Activated naive CD4-positive, alpha-beta T cell treated with anti-CD3 and anti-CD28 coated beads, Interleukin-2, amount 50 U/mL, for 72 hours (primary cell): ENCODE measurements around the gene CAPN11. TPM values are rescaled to one million over a fixed set of nuclear protein-coding genes. Genes with fewer than 3 reads are reported as not detected.
A peak's percentile ranks its signal among the peaks of the same experiment; 100 is the strongest.
"Not testable (repeated sequence)": the region's sequence is repeated elsewhere in the genome, so short reads cannot be mapped to it uniquely, and the experiment has no call there.

ENCODE experiments used
- ATAC-seq, 2 donors: fragments of 150-1000 bp; cut with Tn5 transposase; 2 replicates each; pipeline ENCODE4 v1.10.0; 2021; ENCODE audit warnings: mild to moderate bottlenecking in 2 of 2, moderate library complexity in 2 of 2
- DNase-seq, 2 donors: peaks; one replicate each; pipeline ENCODE4 v3.0.0; 2021 to 2022; ENCODE audit warnings: low spot score in 2 of 2
- H3K27ac Mint-ChIP-seq, 2 donors: one replicate each; pipeline ENCODE4 v1.8.0; 2022; ENCODE audit warnings: mild to moderate bottlenecking in 2 of 2, mixed read lengths in 2 of 2
- H3K36me3 Mint-ChIP-seq, 2 donors: one replicate each; pipeline ENCODE4 v1.8.0; 2022; ENCODE audit warnings: mixed read lengths in 2 of 2
- H3K9me3 Mint-ChIP-seq, 2 donors: one replicate each; pipeline ENCODE4 v1.8.0; 2022; ENCODE audit warnings: mixed read lengths in 2 of 2
- total RNA-seq, 2 donors: library from RNA; stranded (reverse); gene quantifications; one replicate each; pipeline ENCODE4 v1.2.3, GENCODE V29; 2022

Gene CAPN11
- total RNA-seq, 2 donors from 2014 or later: 0.23 to 0.32 TPM

GRCh38 chr6:44185356-44185755 lies 26.7 kb downstream of the CAPN11 start:
- DNase-seq, H3K9me3 Mint-ChIP-seq, ATAC-seq: not testable (repeated sequence)

DNA sequence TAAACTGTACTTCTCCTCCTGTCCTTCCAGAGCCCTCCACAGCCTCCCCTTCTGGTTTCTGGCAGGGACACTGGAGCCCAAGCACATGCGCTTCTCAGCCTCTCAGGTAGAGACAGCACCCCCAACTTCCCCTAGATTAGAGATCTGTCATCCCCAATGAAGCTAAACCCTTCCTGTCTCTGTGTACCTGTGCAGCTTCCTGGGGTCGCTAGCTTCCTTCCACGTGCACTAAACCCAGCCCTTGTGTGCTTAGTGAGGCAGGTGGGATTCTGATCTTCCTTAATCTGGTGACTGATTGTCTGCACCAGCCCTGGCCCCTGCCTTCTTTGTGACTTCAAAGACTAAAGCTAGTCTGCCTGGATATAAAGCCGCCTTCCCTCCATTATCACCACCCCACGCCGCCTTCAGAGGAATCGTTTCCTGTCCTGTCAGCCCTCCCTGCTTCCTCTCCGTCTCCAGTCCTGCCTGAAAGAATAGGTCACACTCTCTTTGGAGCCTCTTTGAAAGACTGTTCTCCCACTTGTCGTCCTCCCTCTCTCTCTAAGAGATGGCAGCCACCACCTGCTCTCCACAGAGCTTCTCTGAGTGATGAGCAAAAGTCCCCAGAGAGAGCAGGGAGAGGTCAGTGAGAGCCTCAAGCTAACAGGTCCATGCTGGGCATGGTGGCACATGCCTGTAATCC lies 27.5 kb downstream of the CAPN11 start:
- Mint-ChIP-seq H3K36me3 (no peaks in the 10 kb centered on the region), H3K27ac (peak overlapping the region; percentile 64 to 85), H3K9me3 (no peaks in the 10 kb centered on the region)
- no peak for ATAC-seq
- no peak for DNase-seq

More at GRCh38 chr6:44185356-44185755, 26.7 kb downstream of the CAPN11 start:
- not testable (repeated sequence) for H3K36me3 Mint-ChIP-seq
- H3K27ac Mint-ChIP-seq: peak overlapping the region in 1 of 2 donors; percentile 64

GRCh38 chr6:44186635-44187025 lies 28.0 kb downstream of the CAPN11 start:
- Mint-ChIP-seq H3K27ac (peak overlapping the region in 1 of 2 donors; percentile 64), H3K9me3 (no peaks in the 10 kb centered on the region)
- ATAC-seq: no peak

GRCh38 chr6:44188819-44189218 lies 30.2 kb downstream of the CAPN11 start:
- Mint-ChIP-seq H3K27ac (no peak overlapping the region), H3K36me3 (no peaks in the 10 kb centered on the region), H3K9me3 (no peaks in the 10 kb centered on the region)
- no peak for DNase-seq
- ATAC-seq: no peak

More at GRCh38 chr6:44186635-44187025, 28.0 kb downstream of the CAPN11 start:
- no peaks in the 10 kb centered on the region for H3K36me3 Mint-ChIP-seq
- DNase-seq: no peak

DNA sequence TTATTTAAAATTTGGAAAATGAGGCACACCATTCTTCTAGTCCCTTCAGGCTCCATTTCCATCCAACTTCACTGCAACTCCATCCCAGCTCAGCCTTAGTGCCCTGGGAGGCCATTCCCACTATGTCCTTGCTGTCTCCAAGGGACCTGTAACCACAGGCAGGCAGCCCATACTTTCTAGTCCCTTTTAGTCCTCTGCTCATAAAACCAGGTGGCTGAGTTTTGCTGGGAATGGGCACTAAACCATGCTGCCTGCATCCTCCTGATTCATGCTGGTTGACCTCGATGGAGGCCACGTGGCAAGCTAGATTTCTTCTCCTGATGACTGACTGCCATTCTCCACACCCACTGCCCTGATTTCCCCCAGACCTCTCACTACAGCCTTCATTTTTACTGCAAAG lies 30.6 kb downstream of the CAPN11 start:
- H3K27ac Mint-ChIP-seq: no peak overlapping the region
- H3K9me3 Mint-ChIP-seq: no peaks in the 10 kb centered on the region
- DNase-seq (no peak), ATAC-seq (no peak)
- no peaks in the 10 kb centered on the region for H3K36me3 Mint-ChIP-seq

DNA sequence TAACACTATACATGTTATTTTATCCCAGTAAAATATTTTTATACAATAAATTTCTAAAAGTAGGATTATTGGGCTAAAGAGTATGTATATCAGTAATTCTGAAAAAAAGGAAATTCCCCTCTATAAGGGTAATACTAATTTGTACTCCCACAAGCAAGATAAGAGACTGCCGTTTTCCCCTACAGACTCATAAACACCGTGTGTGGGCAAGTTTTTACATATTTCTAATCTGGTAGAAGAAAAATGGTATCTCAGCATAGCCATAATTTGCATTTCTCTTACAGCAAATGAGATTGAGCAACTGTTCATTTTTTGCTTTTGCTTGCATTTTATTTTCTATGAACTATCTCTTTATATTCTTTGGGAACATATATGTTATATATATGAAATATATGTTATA lies 32.1 kb downstream of the CAPN11 start:
- H3K9me3 Mint-ChIP-seq: no peaks in the 10 kb centered on the region
- H3K27ac Mint-ChIP-seq: no peak overlapping the region
- no peaks in the 10 kb centered on the region for H3K36me3 Mint-ChIP-seq
- DNase-seq: no peak
- ATAC-seq: peak; percentile 60 to 69

DNA sequence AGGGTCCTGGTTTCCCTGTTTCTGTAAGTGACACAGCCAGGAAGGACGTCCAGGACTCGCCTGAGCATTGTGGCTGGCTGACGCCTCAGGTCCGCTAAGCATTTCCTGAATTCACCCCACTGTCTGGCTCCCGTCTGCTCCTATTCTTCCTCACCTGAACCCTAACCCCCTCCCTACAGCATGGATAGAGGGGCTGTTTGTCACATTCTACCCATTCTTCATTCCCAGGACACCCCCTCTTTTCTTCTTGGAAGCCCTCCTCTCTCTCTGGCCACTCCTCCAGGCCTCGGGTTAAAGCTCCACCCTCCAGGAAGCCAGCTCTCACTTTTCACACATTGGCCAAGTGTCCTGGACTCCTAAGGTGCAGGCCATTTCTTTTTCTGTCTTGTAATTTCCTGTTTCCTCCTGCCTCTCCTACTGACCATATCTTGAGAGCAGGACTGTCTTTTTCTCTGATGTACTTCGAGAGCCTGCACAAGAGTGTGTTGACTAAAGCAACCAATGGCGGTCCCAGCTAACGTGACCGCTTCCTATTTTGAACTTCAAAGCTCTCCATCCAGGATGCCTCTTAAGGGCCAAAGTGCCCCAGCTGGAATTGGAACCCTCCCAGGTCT lies 33.9 kb downstream of the CAPN11 start:
- ATAC-seq: no peak
- Mint-ChIP-seq H3K27ac (peak overlapping the region in 1 of 2 donors; percentile 51), H3K9me3 (no peaks in the 10 kb centered on the region), H3K36me3 (no peaks in the 10 kb centered on the region)
- no peak for DNase-seq

GRCh38 chr6:44193307-44193910 lies 34.8 kb downstream of the CAPN11 start:
- Mint-ChIP-seq H3K27ac (no peak overlapping the region), H3K36me3 (no peaks in the 10 kb centered on the region), H3K9me3 (no peaks in the 10 kb centered on the region)
- no peak for DNase-seq
- no peak for ATAC-seq

DNA sequence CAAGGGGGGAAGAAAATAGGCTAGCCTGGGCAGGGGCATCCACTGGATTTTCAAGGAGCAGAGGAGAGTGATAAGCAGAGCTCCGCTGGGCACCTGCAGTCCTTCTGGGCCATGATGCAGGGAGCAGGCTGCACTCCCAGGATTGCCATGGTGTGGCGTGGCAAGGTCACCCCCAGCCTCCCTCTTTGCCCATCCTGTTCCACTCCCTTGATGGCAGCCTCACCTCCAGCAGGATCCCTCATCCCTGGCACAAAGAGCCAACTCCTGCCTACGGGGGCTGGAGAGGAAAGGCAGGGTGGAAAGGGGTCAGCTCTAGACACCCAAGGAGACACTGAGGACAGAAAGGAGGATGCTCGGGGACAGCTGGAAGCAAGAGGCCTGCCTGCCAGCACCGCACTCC lies 35.7 kb downstream of the CAPN11 start:
- Mint-ChIP-seq H3K9me3 (no peaks in the 10 kb centered on the region), H3K27ac (no peak overlapping the region), H3K36me3 (no peaks in the 10 kb centered on the region)
- no peak for ATAC-seq
- no peak for DNase-seq

DNA sequence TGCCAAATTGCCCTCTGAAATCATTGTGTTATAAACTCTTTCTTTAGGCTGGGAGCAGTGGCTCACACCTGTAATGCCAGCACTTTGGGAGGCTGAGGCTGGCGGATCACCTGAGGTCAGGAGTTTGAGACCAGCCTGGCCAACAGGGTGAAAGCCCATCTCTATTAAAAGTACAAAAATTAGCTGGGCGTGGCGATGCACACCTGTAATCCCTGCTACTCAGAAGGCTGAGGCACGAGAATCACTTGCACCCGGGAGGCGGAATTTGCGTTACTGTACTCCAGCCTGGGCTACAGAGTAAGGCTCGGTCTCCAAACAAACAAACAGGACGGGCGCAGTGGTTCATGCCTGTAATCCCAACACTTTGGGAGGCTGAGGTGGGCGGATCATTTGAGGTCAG lies 37.7 kb downstream of the CAPN11 start:
- ATAC-seq, H3K27ac Mint-ChIP-seq, H3K9me3 Mint-ChIP-seq: not testable (repeated sequence)

GRCh38 chr6:44198684-44199083 lies 40.1 kb downstream of the CAPN11 start:
- ATAC-seq: no peak
- no peaks in the 10 kb centered on the region for H3K36me3 Mint-ChIP-seq

More for the DNA sequence above, 37.7 kb downstream of the CAPN11 start:
- H3K36me3 Mint-ChIP-seq, DNase-seq: not testable (repeated sequence)

GRCh38 chr6:44199883-44200282 lies 41.3 kb downstream of the CAPN11 start:
- no peak overlapping the region for H3K27ac Mint-ChIP-seq
- no peaks in the 10 kb centered on the region for H3K9me3 Mint-ChIP-seq
- no peak for DNase-seq
- no peak for ATAC-seq
- H3K36me3 Mint-ChIP-seq: no peaks in the 10 kb centered on the region

More at GRCh38 chr6:44198684-44199083, 40.1 kb downstream of the CAPN11 start:
- no peak for DNase-seq
- H3K27ac Mint-ChIP-seq: no peak overlapping the region
- no peaks in the 10 kb centered on the region for H3K9me3 Mint-ChIP-seq

DNA sequence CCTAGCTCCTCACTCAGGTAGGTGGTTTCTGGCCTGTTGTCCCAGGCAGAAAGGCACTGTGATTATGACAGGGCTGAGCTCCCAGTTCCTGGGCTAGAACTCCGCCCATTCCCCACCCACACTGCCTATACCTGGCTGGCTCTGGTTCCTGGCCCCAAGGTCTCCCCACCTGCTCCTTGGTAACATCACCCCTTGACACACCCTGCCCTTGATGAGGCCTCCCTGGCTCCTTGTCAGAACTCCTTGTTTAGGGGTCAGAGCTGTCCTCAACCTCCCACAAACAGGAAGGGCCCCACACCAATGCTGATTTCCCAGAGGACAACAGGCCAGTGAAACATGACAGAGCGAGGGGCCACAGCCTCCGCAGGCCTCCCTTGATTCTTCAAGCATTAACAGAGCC lies 42.6 kb downstream of the CAPN11 start:
- ATAC-seq: no peak
- no peak for DNase-seq
- Mint-ChIP-seq H3K36me3 (no peaks in the 10 kb centered on the region), H3K9me3 (no peaks in the 10 kb centered on the region), H3K27ac (no peak overlapping the region)

DNA sequence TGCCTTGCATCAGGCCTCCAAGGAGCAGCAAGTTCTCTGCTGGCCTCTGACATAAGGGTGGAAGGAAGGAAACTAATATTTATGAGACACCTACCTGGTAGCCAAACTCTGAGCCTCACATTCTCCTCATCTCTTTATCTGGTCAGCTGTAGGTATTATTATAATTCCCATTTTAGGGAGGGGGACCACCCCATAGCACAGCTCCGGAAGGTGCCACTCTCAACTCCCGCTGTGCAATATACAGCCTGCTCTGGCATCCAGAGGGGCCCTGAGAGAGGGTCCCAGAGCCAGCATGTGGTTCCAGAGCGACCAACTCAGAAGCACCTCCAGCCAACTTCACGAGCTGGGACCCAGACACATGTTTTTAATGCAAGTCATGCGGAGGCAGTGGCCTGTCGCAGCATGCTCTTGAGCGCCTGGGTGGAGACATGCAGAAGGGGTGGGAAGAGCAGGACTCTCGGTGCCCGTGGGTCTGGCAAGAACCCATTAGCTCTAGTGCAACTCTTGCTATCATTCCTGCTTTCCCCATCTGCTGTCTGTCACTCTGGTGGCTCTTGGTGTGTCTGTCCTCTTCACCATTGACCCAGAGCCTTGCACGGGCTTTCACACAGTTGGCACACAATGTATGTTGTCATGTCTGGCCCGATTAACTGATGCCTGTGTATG lies 43.2 kb downstream of the CAPN11 start:
- ATAC-seq: no peak

DNA sequence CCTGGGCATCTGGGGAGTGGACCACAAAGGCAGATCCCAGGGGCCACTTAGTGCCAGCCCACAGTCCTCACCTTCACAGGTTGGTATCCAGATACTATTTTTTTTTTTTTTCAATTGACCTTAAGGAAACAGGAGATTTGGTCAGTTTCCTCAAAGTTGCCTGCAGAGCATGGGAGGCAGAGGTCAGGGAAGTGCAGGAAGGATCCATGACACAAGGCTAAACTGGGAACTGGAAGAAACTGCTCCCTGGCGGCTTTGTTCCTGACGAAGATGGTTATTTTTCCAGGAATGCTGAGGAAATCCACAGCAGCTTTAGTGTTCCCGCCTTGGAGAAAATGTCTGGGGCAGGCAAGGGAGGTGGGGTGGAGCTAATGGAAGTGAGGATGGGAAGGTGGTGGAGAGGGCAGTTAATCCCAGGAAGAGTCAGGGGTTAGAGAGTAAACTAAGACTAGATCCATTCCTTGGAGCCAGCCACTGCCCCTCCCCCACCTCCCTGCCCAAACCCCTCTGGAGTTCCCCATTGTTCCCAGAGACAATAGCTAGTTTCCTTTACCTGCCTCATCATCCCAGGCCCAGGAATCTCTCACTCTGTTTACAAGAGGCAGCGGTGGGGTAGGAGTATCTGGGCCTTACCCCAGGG lies 43.8 kb downstream of the CAPN11 start:
- ATAC-seq (no peak), DNase-seq (no peak)
- Mint-ChIP-seq H3K27ac (no peak overlapping the region), H3K36me3 (no peaks in the 10 kb centered on the region), H3K9me3 (no peaks in the 10 kb centered on the region)

More for the DNA sequence above, 43.2 kb downstream of the CAPN11 start:
- no peaks in the 10 kb centered on the region for H3K36me3 Mint-ChIP-seq
- no peak for DNase-seq
- no peaks in the 10 kb centered on the region for H3K9me3 Mint-ChIP-seq
- H3K27ac Mint-ChIP-seq: no peak overlapping the region

- DNase-seq (no peak), ATAC-seq (no peak)
- Mint-ChIP-seq H3K27ac (no peak overlapping the region), H3K9me3 (no peaks in the 10 kb centered on the region), H3K36me3 (no peaks in the 10 kb centered on the region)
Observed at GRCh38 chr6:44202972-44203750, 44.5 kb downstream of the CAPN11 start.
